HEK293 (cell line): ENCODE measurements around the gene MYBPC3.

Experiments
- CTCF ChIA-PET: fragments of 350-600 bp; formaldehyde crosslinking; extraction: SDS; loops from one replicate; lab custom pipeline; 2021; ENCODE audit warnings: antibody characterized with exemption; lab: Yijun Ruan, JAX
- POLR2A ChIA-PET: fragments of 300-600 bp; formaldehyde crosslinking; extraction: SDS; loops from one replicate; lab custom pipeline; 2020; ENCODE audit warnings: antibody characterized with exemption, inconsistent platforms; lab: Yijun Ruan, JAX
- H3K27ac ChIP-seq: fragments of 200-500 bp; sonication (Bioruptor generic); 2 replicates; pipeline ENCODE4 v1.5.1; 2014; ENCODE audit warnings: low read depth, low read length, control low read depth, inconsistent platforms; ENCODE audit errors: extremely low read depth
- H3K36me3 ChIP-seq, 2 experiments: fragments of 200-500 bp in 1 of 2; sonication (Bioruptor generic) in 1 of 2; 1 replicate in 1 of 2; 2 replicates in 1 of 2; pipeline ENCODE4 v1.5.1; 2014 to 2017; ENCODE audit warnings: inconsistent platforms in 2 of 2, low read length in 2 of 2; ENCODE audit not compliant: control insufficient read depth in 2 of 2, insufficient read depth in 1 of 2
- H3K4me1 ChIP-seq: fragments of 200-500 bp; sonication (Bioruptor generic); 2 replicates; pipeline ENCODE4 v1.5.1; 2014; ENCODE audit warnings: mild to moderate bottlenecking, low read length, inconsistent platforms; ENCODE audit not compliant: control insufficient read depth, insufficient read depth
- H3K4me3 ChIP-seq: 2 replicates; pipeline ENCODE4 v1.5.1; 2011; ENCODE audit warnings: low read depth, mild to moderate bottlenecking, control low read depth, low read length, moderate library complexity
- H3K9me3 ChIP-seq: fragments of 200-500 bp; sonication (Bioruptor generic); 2 replicates; pipeline ENCODE4 v1.5.1; 2014; ENCODE audit warnings: low read depth, low read length, inconsistent platforms; ENCODE audit not compliant: control insufficient read depth, insufficient read depth
- MEIS1 ChIP-seq: sonication (generic); formaldehyde crosslinking; IDR thresholded peaks from 2 replicates; pipeline ENCODE4 v1.8.1; 2022; ENCODE audit warnings: missing genetic modification reagents, mild to moderate bottlenecking, borderline replicate concordance
- MYNN ChIP-seq: fragments of 450-650 bp; formaldehyde crosslinking; IDR thresholded peaks from 2 replicates; pipeline ENCODE4 v1.5.1; 2016; ENCODE audit warnings: missing biosample characterization, missing genetic modification characterization, borderline replicate concordance
- RBAK ChIP-seq: fragments of 450-650 bp; formaldehyde crosslinking; IDR thresholded peaks from 2 replicates; pipeline ENCODE4 v1.5.1; 2016; ENCODE audit warnings: missing biosample characterization, missing genetic modification characterization
- TCF7L2 ChIP-seq: IDR thresholded peaks from 2 replicates; pipeline ENCODE4 v1.6.1; 2011; ENCODE audit warnings: low read depth, mild to moderate bottlenecking, inconsistent platforms, low read length, moderate library complexity, borderline replicate concordance
- ZBTB1 ChIP-seq: fragments of 450-650 bp; formaldehyde crosslinking; IDR thresholded peaks from 2 replicates; pipeline ENCODE4 v1.5.1; 2016; ENCODE audit warnings: missing biosample characterization, missing genetic modification characterization
- ZNF10 ChIP-seq: fragments of 450-650 bp; formaldehyde crosslinking; IDR thresholded peaks from 2 replicates; pipeline ENCODE4 v1.5.1; 2017; ENCODE audit warnings: missing biosample characterization, missing genetic modification characterization
- ZNF138 ChIP-seq: fragments of 450-650 bp; formaldehyde crosslinking; IDR thresholded peaks from 2 replicates; pipeline ENCODE4 v1.5.1; 2016; ENCODE audit warnings: missing biosample characterization, missing genetic modification characterization, borderline replicate concordance
- ZNF140 ChIP-seq: fragments of 450-650 bp; formaldehyde crosslinking; IDR thresholded peaks from 2 replicates; pipeline ENCODE4 v1.5.1; 2016; ENCODE audit warnings: missing biosample characterization, missing genetic modification characterization
- ZNF157 ChIP-seq: fragments of 450-650 bp; formaldehyde crosslinking; IDR thresholded peaks from 2 replicates; pipeline ENCODE4 v1.5.1; 2016; ENCODE audit warnings: missing biosample characterization, missing genetic modification characterization
- ZNF211 ChIP-seq: fragments of 450-650 bp; formaldehyde crosslinking; IDR thresholded peaks from 2 replicates; pipeline ENCODE4 v1.5.1; 2016; ENCODE audit warnings: low read depth, missing biosample characterization, missing genetic modification characterization
- ZNF266 ChIP-seq: fragments of 450-650 bp; formaldehyde crosslinking; IDR thresholded peaks from 2 replicates; pipeline ENCODE4 v1.5.1; 2016; ENCODE audit warnings: missing biosample characterization, missing genetic modification characterization, low read depth
- ZNF292 ChIP-seq: fragments of 450-650 bp; formaldehyde crosslinking; IDR thresholded peaks from 2 replicates; pipeline ENCODE4 v1.5.1; 2016; ENCODE audit warnings: low read depth, missing biosample characterization, missing genetic modification characterization, borderline replicate concordance
- ZNF391 ChIP-seq: fragments of 450-650 bp; formaldehyde crosslinking; IDR thresholded peaks from 2 replicates; pipeline ENCODE4 v1.5.1; 2016; ENCODE audit warnings: low read depth, missing biosample characterization, missing genetic modification characterization, borderline replicate concordance
- ZNF416 ChIP-seq: fragments of 450-650 bp; formaldehyde crosslinking; IDR thresholded peaks from 2 replicates; pipeline ENCODE4 v1.5.1; 2016; ENCODE audit warnings: missing biosample characterization, missing genetic modification characterization
- ZNF433 ChIP-seq: fragments of 450-650 bp; formaldehyde crosslinking; IDR thresholded peaks from 2 replicates; pipeline ENCODE4 v1.5.1; 2016; ENCODE audit warnings: missing biosample characterization, missing genetic modification characterization, low read depth
- ZNF473 ChIP-seq: fragments of 450-650 bp; formaldehyde crosslinking; IDR thresholded peaks from 2 replicates; pipeline ENCODE4 v1.5.1; 2017; ENCODE audit warnings: missing biosample characterization, missing genetic modification characterization
- ZNF501 ChIP-seq: fragments of 450-650 bp; formaldehyde crosslinking; IDR thresholded peaks from 2 replicates; pipeline ENCODE4 v1.5.1; 2016; ENCODE audit warnings: missing biosample characterization, missing genetic modification characterization
- ZNF521 ChIP-seq: fragments of 450-650 bp; formaldehyde crosslinking; IDR thresholded peaks from 2 replicates; pipeline ENCODE4 v1.5.1; 2017; ENCODE audit warnings: missing biosample characterization, mild to moderate bottlenecking, missing genetic modification characterization
- ZNF571 ChIP-seq: fragments of 450-650 bp; formaldehyde crosslinking; IDR thresholded peaks from 2 replicates; pipeline ENCODE4 v1.5.0; 2017; ENCODE audit warnings: missing biosample characterization, missing genetic modification characterization
- ZNF624 ChIP-seq: fragments of 450-650 bp; formaldehyde crosslinking; IDR thresholded peaks from 2 replicates; pipeline ENCODE4 v1.5.1; 2017; ENCODE audit warnings: missing biosample characterization, missing genetic modification characterization
- ZNF707 ChIP-seq: fragments of 450-650 bp; formaldehyde crosslinking; IDR thresholded peaks from 2 replicates; pipeline ENCODE4 v1.5.1; 2016; ENCODE audit warnings: missing biosample characterization, missing genetic modification characterization
- ZNF777 ChIP-seq: fragments of 450-650 bp; formaldehyde crosslinking; IDR thresholded peaks from 2 replicates; pipeline ENCODE4 v1.5.1; 2017; ENCODE audit warnings: missing biosample characterization, missing genetic modification characterization, borderline replicate concordance
- TF ChIP-seq, protein P1 (sequence below): fragments of 450-650 bp; formaldehyde crosslinking; IDR thresholded peaks from 2 replicates; pipeline ENCODE4 v1.5.0; 2017; ENCODE audit warnings: missing biosample characterization, missing genetic modification characterization, borderline replicate concordance
- TF ChIP-seq, protein P2 (sequence below): fragments of 450-650 bp; formaldehyde crosslinking; IDR thresholded peaks from 2 replicates; pipeline ENCODE4 v1.5.1; 2016; ENCODE audit warnings: missing biosample characterization, missing genetic modification characterization
- TF ChIP-seq, protein P3 (sequence below): fragments of 450-650 bp; formaldehyde crosslinking; IDR thresholded peaks from 2 replicates; pipeline ENCODE4 v1.5.1; 2016; ENCODE audit warnings: missing biosample characterization, missing genetic modification characterization

Gene MYBPC3

DNA sequence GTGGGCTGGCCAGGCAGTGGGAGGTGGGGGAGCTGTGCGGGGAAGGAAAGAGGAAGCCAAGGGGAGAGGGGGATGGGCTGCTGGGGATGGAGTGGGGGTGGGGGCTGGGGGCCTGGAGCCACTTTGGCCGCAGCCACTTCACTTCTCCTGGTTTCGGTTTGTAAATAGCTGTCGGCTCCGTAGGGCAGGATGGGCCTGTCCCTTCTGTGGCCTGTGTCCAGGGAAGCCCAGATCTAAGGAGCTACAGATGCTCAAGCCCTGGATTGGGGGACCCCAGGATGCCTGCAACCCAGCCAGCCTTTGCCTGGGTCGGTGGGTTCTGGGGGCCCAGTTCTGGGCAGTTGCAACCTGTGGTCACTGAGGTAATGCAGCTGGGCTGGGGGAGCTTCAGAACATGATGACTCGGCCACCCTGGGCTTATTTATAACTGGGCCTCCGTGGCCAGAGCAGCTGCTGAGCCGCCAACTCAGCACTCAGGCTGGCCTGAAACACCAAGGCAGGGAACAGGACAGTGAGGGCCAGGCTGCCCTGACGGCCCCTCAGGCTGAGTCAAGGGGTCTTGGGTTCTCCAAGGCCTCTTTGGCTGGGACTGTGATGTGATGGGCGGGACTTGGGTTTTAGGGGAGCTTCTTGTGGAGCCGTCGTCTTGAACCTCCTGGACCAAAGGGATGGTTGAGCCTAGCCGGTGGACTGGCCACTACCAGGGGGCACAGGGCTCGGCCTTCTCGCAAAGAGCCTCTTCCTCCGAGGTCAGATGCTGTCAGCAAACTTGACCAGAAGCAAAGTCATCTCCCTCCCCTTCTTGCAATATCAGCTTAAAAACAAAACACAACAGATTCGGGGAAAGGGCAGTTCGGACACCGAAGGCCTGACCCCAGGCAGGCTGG, 40.9 kb upstream of the MYBPC3 start:
- Histone ChIP-seq H3K36me3 (no peaks in the 10 kb centered on the region), H3K4me3 (no peak overlapping the region), H3K9me3 (no peaks in the 10 kb centered on the region), H3K27ac (no peak overlapping the region), H3K4me1 (no peaks in the 10 kb centered on the region)
- ChIA-PET CTCF (interaction anchor here (1.1 to 1.9 kb wide), 2 partner anchors 19 to 80 kb away, joined by 5 to 9 read pairs; no protein-coding TSS in a partner anchor), POLR2A (interaction anchor here (0.6 kb wide), 1 partner anchor 23 kb away, joined by 3 read pairs; no protein-coding TSS in a partner anchor)
- TF ChIP-seq ZNF391 (tag by site-specific recombination) = no peak
- TF ChIP-seq ZNF777 (tag by site-specific recombination) = no peak
- no peak for TF ChIP-seq ZNF624 (tag by site-specific recombination)
- no peak for TF ChIP-seq RBAK (tag by site-specific recombination)
- TF ChIP-seq ZNF292 (tag by site-specific recombination) = no peak
- TF ChIP-seq ZBTB1 (tag by site-specific recombination) = no peak
- TF ChIP-seq ZNF571 (tag by site-specific recombination) = no peak
- TF ChIP-seq ZNF416 (tag by site-specific recombination) = no peak
- TF ChIP-seq ZNF501 (tag by site-specific recombination) = no peak
- TF ChIP-seq, protein P1, sequence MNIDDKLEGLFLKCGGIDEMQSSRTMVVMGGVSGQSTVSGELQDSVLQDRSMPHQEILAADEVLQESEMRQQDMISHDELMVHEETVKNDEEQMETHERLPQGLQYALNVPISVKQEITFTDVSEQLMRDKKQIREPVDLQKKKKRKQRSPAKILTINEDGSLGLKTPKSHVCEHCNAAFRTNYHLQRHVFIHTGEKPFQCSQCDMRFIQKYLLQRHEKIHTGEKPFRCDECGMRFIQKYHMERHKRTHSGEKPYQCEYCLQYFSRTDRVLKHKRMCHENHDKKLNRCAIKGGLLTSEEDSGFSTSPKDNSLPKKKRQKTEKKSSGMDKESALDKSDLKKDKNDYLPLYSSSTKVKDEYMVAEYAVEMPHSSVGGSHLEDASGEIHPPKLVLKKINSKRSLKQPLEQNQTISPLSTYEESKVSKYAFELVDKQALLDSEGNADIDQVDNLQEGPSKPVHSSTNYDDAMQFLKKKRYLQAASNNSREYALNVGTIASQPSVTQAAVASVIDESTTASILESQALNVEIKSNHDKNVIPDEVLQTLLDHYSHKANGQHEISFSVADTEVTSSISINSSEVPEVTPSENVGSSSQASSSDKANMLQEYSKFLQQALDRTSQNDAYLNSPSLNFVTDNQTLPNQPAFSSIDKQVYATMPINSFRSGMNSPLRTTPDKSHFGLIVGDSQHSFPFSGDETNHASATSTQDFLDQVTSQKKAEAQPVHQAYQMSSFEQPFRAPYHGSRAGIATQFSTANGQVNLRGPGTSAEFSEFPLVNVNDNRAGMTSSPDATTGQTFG (tag by site-specific recombination) = no peak
- TF ChIP-seq ZNF140 (tag by site-specific recombination) = no peak

DNA sequence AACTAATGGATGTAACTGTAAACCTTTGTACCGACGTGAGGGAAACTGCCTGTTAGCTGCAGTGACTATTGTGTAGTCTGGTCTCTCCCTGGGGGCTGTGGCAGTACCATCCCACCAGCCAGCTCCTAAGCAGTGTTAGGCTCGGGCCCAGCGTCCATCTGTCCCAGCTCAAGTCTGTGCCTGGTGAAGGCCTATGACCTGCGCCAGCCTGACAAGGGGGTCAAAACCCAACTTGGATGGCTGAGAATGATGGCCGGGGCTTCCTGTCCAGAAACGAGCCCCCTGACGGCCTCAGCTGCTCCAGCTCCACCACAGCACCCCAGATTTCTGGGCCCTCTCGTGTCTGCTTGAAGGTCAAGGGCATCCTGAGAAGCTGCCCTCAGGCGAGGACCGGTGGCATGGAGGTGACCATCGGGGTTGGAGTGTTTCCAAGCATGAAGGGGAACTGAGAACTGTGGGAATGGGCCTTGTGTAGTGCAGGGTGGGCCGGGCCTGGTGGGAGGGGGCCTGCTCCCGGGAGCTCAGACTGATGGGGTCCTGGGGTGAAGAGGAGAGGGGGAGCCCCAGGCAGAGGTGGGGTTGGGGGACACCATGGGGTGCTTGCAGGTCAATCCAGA, 40.2 kb upstream of the MYBPC3 start:
- Histone ChIP-seq H3K4me1 (no peaks in the 10 kb centered on the region), H3K9me3 (no peaks in the 10 kb centered on the region), H3K4me3 (no peak overlapping the region), H3K36me3 (no peaks in the 10 kb centered on the region), H3K27ac (no peak overlapping the region)
- ChIA-PET POLR2A (interaction anchor here (0.6 kb wide), 1 partner anchor 22 kb away, joined by 3 read pairs; no protein-coding TSS in a partner anchor), CTCF (interaction anchor here (0.6 to 2.1 kb wide), 6 partner anchors 18 to 80 kb away, joined by 3 to 10 read pairs (median 5); no protein-coding TSS in a partner anchor)
- TF ChIP-seq MYNN = no peak
- TF ChIP-seq ZNF10 (tag by site-specific recombination) = no peak
- TF ChIP-seq, protein P2, sequence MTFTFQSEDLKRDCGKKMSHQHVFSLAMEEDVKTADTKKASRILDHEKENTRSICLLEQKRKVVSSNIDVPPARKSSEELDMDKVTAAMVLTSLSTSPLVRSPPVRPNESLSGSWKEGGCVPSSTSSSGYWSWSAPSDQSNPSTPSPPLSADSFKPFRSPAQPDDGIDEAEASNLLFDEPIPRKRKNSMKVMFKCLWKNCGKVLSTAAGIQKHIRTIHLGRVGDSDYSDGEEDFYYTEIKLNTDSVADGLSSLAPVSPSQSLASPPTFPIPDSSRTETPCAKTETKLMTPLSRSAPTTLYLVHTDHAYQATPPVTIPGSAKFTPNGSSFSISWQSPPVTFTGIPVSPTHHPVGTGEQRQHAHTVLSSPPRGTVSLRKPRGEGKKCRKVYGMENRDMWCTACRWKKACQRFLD = no peak
- no peak for TF ChIP-seq ZNF138 (tag by site-specific recombination)
- TF ChIP-seq ZNF157 = no peak
- no peak for TF ChIP-seq ZNF266 (tag by site-specific recombination)
- TF ChIP-seq ZNF473 (tag by site-specific recombination) = no peak
- TF ChIP-seq, protein P3, sequence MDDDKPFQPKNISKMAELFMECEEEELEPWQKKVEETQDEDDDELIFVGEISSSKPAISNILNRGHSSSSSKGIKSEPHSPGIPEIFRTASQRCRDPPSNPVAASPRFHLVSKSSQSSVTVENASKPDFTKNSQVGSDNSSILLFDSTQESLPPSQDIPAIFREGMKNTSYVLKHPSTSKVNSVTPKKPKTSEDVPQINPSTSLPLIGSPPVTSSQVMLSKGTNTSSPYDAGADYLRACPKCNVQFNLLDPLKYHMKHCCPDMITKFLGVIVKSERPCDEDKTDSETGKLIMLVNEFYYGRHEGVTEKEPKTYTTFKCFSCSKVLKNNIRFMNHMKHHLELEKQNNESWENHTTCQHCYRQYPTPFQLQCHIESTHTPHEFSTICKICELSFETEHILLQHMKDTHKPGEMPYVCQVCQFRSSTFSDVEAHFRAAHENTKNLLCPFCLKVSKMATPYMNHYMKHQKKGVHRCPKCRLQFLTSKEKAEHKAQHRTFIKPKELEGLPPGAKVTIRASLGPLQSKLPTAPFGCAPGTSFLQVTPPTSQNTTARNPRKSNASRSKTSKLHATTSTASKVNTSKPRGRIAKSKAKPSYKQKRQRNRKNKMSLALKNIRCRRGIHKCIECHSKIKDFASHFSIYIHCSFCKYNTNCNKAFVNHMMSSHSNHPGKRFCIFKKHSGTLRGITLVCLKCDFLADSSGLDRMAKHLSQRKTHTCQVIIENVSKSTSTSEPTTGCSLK (tag by site-specific recombination) = no peak
- TF ChIP-seq TCF7L2 = no peak
- TF ChIP-seq ZNF521 (tag by site-specific recombination) = no peak
- TF ChIP-seq ZNF707 = no peak
- no peak for TF ChIP-seq MEIS1 (CRISPR knock-in tag)
- no peak for TF ChIP-seq ZNF433 (tag by site-specific recombination)
- no peak for TF ChIP-seq ZNF211
- TF ChIP-seq, protein P1 (tag by site-specific recombination) = no peak
